Measurements from ENCODE around the gene HARS2. TPM values are rescaled to one million over a fixed set of nuclear protein-coding genes. Genes with fewer than 3 reads are reported as not detected.
"Not testable (repeated sequence)": the region's sequence is repeated elsewhere in the genome, so short reads cannot be mapped to it uniquely, and the experiment has no call there.

Gene HARS2
- total RNA-seq, 1 donor from 2014 or later, result 23.6 TPM

GRCh38 chr5:140700177-140701144 lies 9.2 kb downstream of the HARS2 start, which contains the start of gene ZMAT2:
Gene ZMAT2 (plus strand): TSS chr5:140700447. CDS start chr5:140700461, 14 bp downstream.
- DNase-seq (ENCODE audit: low read depth in 2 of 2), result peak; percentile 97 to 98

GRCh38 chr5:140707812-140708211 lies 16.6 kb downstream of the HARS2 start:
- DNase-seq (ENCODE audit: low read depth in 2 of 2), result no peak

GRCh38 chr5:140708787-140709186 lies 17.5 kb downstream of the HARS2 start:
- not testable (repeated sequence) for DNase-seq (ENCODE audit: low read depth in 2 of 2)

GRCh38 chr5:140710899-140711552 lies 19.8 kb downstream of the HARS2 start:
- peak; percentile 91 to 96 for DNase-seq (ENCODE audit: low read depth in 2 of 2)

- DNase-seq (ENCODE audit: low read depth in 2 of 2), result no peak
Measured at GRCh38 chr5:140711794-140712193, 20.5 kb downstream of the HARS2 start.

- DNase-seq (ENCODE audit: low read depth in 2 of 2), result no peak
Measured at GRCh38 chr5:140713562-140714094, 22.4 kb downstream of the HARS2 start.

GRCh38 chr5:140716238-140716637 lies 25.0 kb downstream of the HARS2 start:
- not testable (repeated sequence) for DNase-seq (ENCODE audit: low read depth in 2 of 2)

- no peak for DNase-seq (ENCODE audit: low read depth in 2 of 2)
Measured at GRCh38 chr5:140718266-140718592, 27.0 kb downstream of the HARS2 start.

GRCh38 chr5:140720738-140721137 lies 29.5 kb downstream of the HARS2 start:
- not testable (repeated sequence) for DNase-seq (ENCODE audit: low read depth in 2 of 2)

- not testable (repeated sequence) for DNase-seq (ENCODE audit: low read depth in 2 of 2)
Measured at GRCh38 chr5:140721395-140721794, 30.1 kb downstream of the HARS2 start.

- DNase-seq (ENCODE audit: low read depth in 2 of 2), result peak; percentile 66 to 80
Measured at GRCh38 chr5:140725799-140726471, 34.7 kb downstream of the HARS2 start.

GRCh38 chr5:140733098-140733497 lies 41.8 kb downstream of the HARS2 start:
- DNase-seq (ENCODE audit: low read depth in 2 of 2), result no peak

GRCh38 chr5:140734354-140734753 lies 43.1 kb downstream of the HARS2 start:
- peak in 1 of 2 donors; percentile 46 for DNase-seq (ENCODE audit: low read depth in 2 of 2)

GRCh38 chr5:140737486-140737885 lies 46.2 kb downstream of the HARS2 start:
- no peak for DNase-seq (ENCODE audit: low read depth in 2 of 2)

- no peak for DNase-seq (ENCODE audit: low read depth in 2 of 2)
Measured at GRCh38 chr5:140741967-140742366, 50.7 kb downstream of the HARS2 start.

Other genes starting within 250 kb of the HARS2 start
- gene EIF4EBP3, start 143.8 kb upstream of the HARS2 start, total RNA-seq, result 1.3 and 2.3 TPM in 2 replicates
- gene SRA1, start 134.0 kb upstream of the HARS2 start, total RNA-seq, result 17.5 and 18.2 TPM in 2 replicates
- gene APBB3, start 126.9 kb upstream of the HARS2 start, total RNA-seq, result 3.3 and 6.6 TPM in 2 replicates
- gene SLC35A4, start 126.6 kb upstream of the HARS2 start, total RNA-seq, result 14.8 and 27.9 TPM in 2 replicates
- gene CD14, start 58.3 kb upstream of the HARS2 start, total RNA-seq, result 1.9 and 10.7 TPM in 2 replicates
- 8.5 and 12.4 TPM in 2 replicates for gene TMCO6, start 52.0 kb upstream of the HARS2 start, total RNA-seq
- 60.2 and 70.5 TPM in 2 replicates for gene NDUFA2, start 43.8 kb upstream of the HARS2 start, total RNA-seq
- 51.1 and 51.2 TPM in 2 replicates for gene IK, start 43.6 kb upstream of the HARS2 start, total RNA-seq
- 24.6 and 31.7 TPM in 2 replicates for gene WDR55, start 26.6 kb upstream of the HARS2 start, total RNA-seq
- 0.13 TPM in 2 replicates for gene DND1, start 17.9 kb upstream of the HARS2 start, total RNA-seq
- 46.0 and 48.0 TPM in 2 replicates for gene HARS1, start 85 bp upstream of the HARS2 start, total RNA-seq
- 30.3 and 33.4 TPM in 2 replicates for gene ZMAT2, start 9.0 kb downstream of the HARS2 start, total RNA-seq
- under 0.01 TPM in 1 of 2 replicates, not detected in the other for gene PCDHA1, start 94.7 kb downstream of the HARS2 start, total RNA-seq
- under 0.01 TPM in 1 of 2 replicates, not detected in the other for gene PCDHA2, start 103.4 kb downstream of the HARS2 start, total RNA-seq
- 0.13 and 0.25 TPM in 2 replicates for gene PCDHA3, start 109.6 kb downstream of the HARS2 start, total RNA-seq
- gene PCDHA4, start 115.6 kb downstream of the HARS2 start, total RNA-seq, result under 0.01 and 0.25 TPM in 2 replicates
- gene PCDHA5, start 130.2 kb downstream of the HARS2 start, total RNA-seq, result under 0.01 TPM in 2 replicates
- gene PCDHA6, start 136.5 kb downstream of the HARS2 start, total RNA-seq, result 0.25 TPM in 1 of 2 replicates, not detected in the other
- gene PCDHA7, start 142.8 kb downstream of the HARS2 start, total RNA-seq, result 0.13 and 0.38 TPM in 2 replicates
- 0.13 TPM in 1 of 2 replicates, not detected in the other for gene PCDHA8, start 149.7 kb downstream of the HARS2 start, total RNA-seq
- under 0.01 TPM in 2 replicates for gene PCDHA9, start 156.9 kb downstream of the HARS2 start, total RNA-seq
- gene PCDHA10, start 164.4 kb downstream of the HARS2 start, total RNA-seq, result under 0.01 and 0.13 TPM in 2 replicates
- under 0.01 TPM in 1 of 2 replicates, not detected in the other for gene PCDHA11, start 177.5 kb downstream of the HARS2 start, total RNA-seq
- gene PCDHA12, start 183.9 kb downstream of the HARS2 start, total RNA-seq, result under 0.01 TPM in 1 of 2 replicates, not detected in the other
- under 0.01 TPM in 2 replicates for gene PCDHA13, start 190.7 kb downstream of the HARS2 start, total RNA-seq
- gene PCDHAC1, start 234.8 kb downstream of the HARS2 start, total RNA-seq, result 0.13 TPM in 1 of 2 replicates, not detected in the other